Panc1 (cell line): ENCODE results near the gene ADAM11. TPM values are rescaled to one million over a fixed set of nuclear protein-coding genes. Genes with fewer than 3 reads are reported as not detected.
A peak's percentile ranks its signal among the peaks of the same experiment; 100 is the strongest.
"Not testable (repeated sequence)": the region's sequence is repeated elsewhere in the genome, so short reads cannot be mapped to it uniquely, and the experiment has no call there.

ENCODE experiments used
- ATAC-seq: fragments of 200-7000 bp; cut with Tn5 transposase; 2 replicates; pipeline ENCODE4 v1.9.1; 2020; ENCODE audit warnings: mild to moderate bottlenecking, moderate library complexity
- BruUV-seq: library from RNA; stranded (reverse); fragments of 400-500 nt; replicated peaks from 2 replicates; lab custom pipeline; 2021; lab: Mats Ljungman, UMichigan
- CTCF ChIA-PET: fragments of 300-600 bp; sonication (Branson Sonifier 250); formaldehyde crosslinking; loops from one replicate; lab custom pipeline; 2022; ENCODE audit warnings: antibody characterized with exemption; lab: Charles Lee
- POLR2A ChIA-PET: fragments of 300-600 bp; sonication (Branson Sonifier 250); formaldehyde crosslinking; loops from one replicate; lab custom pipeline; 2022; ENCODE audit warnings: antibody characterized with exemption; lab: Charles Lee
- DNase-seq: peaks from one replicate; pipeline ENCODE4 v3.0.0-alpha.2; 2010; ENCODE audit warnings: low read depth, low spot score
- H3K27ac ChIP-seq: 2 replicates; pipeline ENCODE4 v1.5.1; 2011; ENCODE audit warnings: mild to moderate bottlenecking, low read length, inconsistent platforms
- H3K27me3 ChIP-seq: fragments of 200-500 bp; sonication (Bioruptor generic); 2 replicates; pipeline ENCODE4 v1.6.0; 2014; ENCODE audit warnings: low read length, inconsistent platforms; ENCODE audit not compliant: control insufficient read depth, insufficient read depth
- H3K36me3 ChIP-seq: fragments of 200-500 bp; sonication (Bioruptor generic); 2 replicates; pipeline ENCODE4 v1.5.1; 2014; ENCODE audit warnings: inconsistent platforms, mild to moderate bottlenecking, low read length, moderate library complexity; ENCODE audit not compliant: control insufficient read depth, insufficient read depth
- H3K4me1 ChIP-seq: 2 replicates; pipeline ENCODE4 v1.5.1; 2011; ENCODE audit warnings: inconsistent platforms, mild to moderate bottlenecking, low read length, moderate library complexity; ENCODE audit not compliant: control insufficient read depth, insufficient read depth
- H3K4me3 ChIP-seq, 2 experiments: 2 replicates each; pipeline ENCODE4 v1.5.1; 2011 to 2012; ENCODE audit warnings: low read depth in 2 of 2, low read length in 2 of 2, mild to moderate bottlenecking in 2 of 2, inconsistent platforms in 1 of 2, moderate library complexity in 1 of 2
- H3K9me3 ChIP-seq: fragments of 200-500 bp; sonication (Bioruptor generic); 2 replicates; pipeline ENCODE4 v1.5.1; 2014; ENCODE audit warnings: low read depth, mild to moderate bottlenecking, inconsistent platforms, low read length, moderate library complexity; ENCODE audit not compliant: control insufficient read depth, insufficient read depth
- CTCF ChIP-seq: fragments of 450-650 bp; IDR thresholded peaks from 2 replicates; pipeline ENCODE4 v1.5.1; 2017; ENCODE audit warnings: mild to moderate bottlenecking
- POLR2AphosphoS5 ChIP-seq: IDR thresholded peaks from 2 replicates; pipeline ENCODE4 v1.6.1; 2012; ENCODE audit warnings: mild to moderate bottlenecking, low read depth, low read length, moderate library complexity
- REST ChIP-seq, 2 experiments: IDR thresholded peaks; 2 replicates each; pipeline ENCODE4 v1.6.1; 2011 to 2012; ENCODE audit warnings: low read depth in 2 of 2, control low read depth in 1 of 2, low read length in 1 of 2, mild to moderate bottlenecking in 1 of 2, moderate library complexity in 1 of 2; ENCODE audit not compliant: insufficient read depth in 1 of 2
- SIN3A ChIP-seq: IDR thresholded peaks from 2 replicates; pipeline ENCODE4 v1.6.1; 2012; ENCODE audit warnings: low read depth, mild to moderate bottlenecking, low read length, moderate library complexity, borderline replicate concordance; ENCODE audit not compliant: insufficient read depth
- TCF7L2 ChIP-seq: IDR thresholded peaks from 2 replicates; pipeline ENCODE4 v1.6.1; 2011; ENCODE audit warnings: mild to moderate bottlenecking, low read depth, low read length, inconsistent platforms
- in situ Hi-C: cut with HindIII; loops from 2 replicates; pipeline ENCODE4 v1.10.0; 2016; ENCODE audit warnings: low sequenced_read_pairs, low pct_unique_long_range_greater_than_20kb
- intact Hi-C: fragments of 100-400 bp; cut with micrococcal nuclease; formaldehyde crosslinking; loops from one replicate; pipeline ENCODE4 v1.10.0; 2022; ENCODE audit not compliant: unreplicated experiment
- total RNA-seq: library from RNA; stranded (reverse); gene quantifications from one replicate; pipeline ENCODE4 v1.2.1, GENCODE V29; 2021; ENCODE audit not compliant: unreplicated experiment

Gene ADAM11
- total RNA-seq, 1 experiment from 2014 or later = 3.5 TPM

GRCh38 chr17:44807817-44808155 lies 49.0 kb downstream of the ADAM11 start:
- H3K9me3 ChIP-seq = no peaks in the 10 kb centered on the region
- peaks cover 6% of the 10 kb centered on the region for H3K4me1 ChIP-seq
- in situ Hi-C loops (no loop called here), intact Hi-C loops (no loop called here)
- DNase-seq (no peak), ATAC-seq (0 out of 2 replicates have a peak, but pooled peaks have one; percentile 39)
- H3K27ac ChIP-seq = no peak overlapping the region
- no TSS peak for BruUV-seq
- POLR2A ChIA-PET = no interaction called here
- H3K27me3 ChIP-seq = no peaks in the 10 kb centered on the region
- CTCF ChIA-PET = no interaction called here
- peaks cover 14% of the 10 kb centered on the region for H3K36me3 ChIP-seq
- no peak overlapping the region for H3K4me3 ChIP-seq
- TF ChIP-seq TCF7L2 = no peak
- no peak for TF ChIP-seq POLR2AphosphoS5
- TF ChIP-seq CTCF = no peak
- TF ChIP-seq SIN3A = no peak
- TF ChIP-seq REST (IDR thresholded peaks at IDR 0.05; ENCODE audit: insufficient read depth in 1 of 2, low read depth in 2 of 2, low read length in 1 of 2) = no peak

GRCh38 chr17:44808156-44808555 lies 49.4 kb downstream of the ADAM11 start:
- in situ Hi-C loops (no loop called here), intact Hi-C loops (no loop called here)
- no peak overlapping the region for H3K4me3 ChIP-seq
- no peak for TF ChIP-seq CTCF
- TF ChIP-seq SIN3A = no peak
- no peak for TF ChIP-seq POLR2AphosphoS5
- no peak for TF ChIP-seq REST (IDR thresholded peaks at IDR 0.05; ENCODE audit: insufficient read depth in 1 of 2, low read depth in 2 of 2, low read length in 1 of 2)
- no peak for TF ChIP-seq TCF7L2
- H3K9me3 ChIP-seq = no peaks in the 10 kb centered on the region
- no peaks in the 10 kb centered on the region for H3K27me3 ChIP-seq
- H3K4me1 ChIP-seq = peaks cover 6% of the 10 kb centered on the region
- no peak for DNase-seq
- POLR2A ChIA-PET = no interaction called here
- CTCF ChIA-PET = no interaction called here
- no peak for ATAC-seq
- no TSS peak for BruUV-seq
- peaks cover 14% of the 10 kb centered on the region for H3K36me3 ChIP-seq
- H3K27ac ChIP-seq = no peak overlapping the region

GRCh38 chr17:44808656-44809388 lies 50.0 kb downstream of the ADAM11 start:
- CTCF ChIA-PET, H3K27me3 ChIP-seq, H3K27ac ChIP-seq, intact Hi-C loops, H3K4me1 ChIP-seq, BruUV-seq, DNase-seq, H3K4me3 ChIP-seq, in situ Hi-C loops, H3K9me3 ChIP-seq: not testable (repeated sequence)
- POLR2A ChIA-PET = interaction anchor here (0.5 to 0.7 kb wide), 2 partner anchors 13 to 21 kb away, joined by 3 to 5 read pairs; no protein-coding TSS in a partner anchor
- H3K36me3 ChIP-seq = peaks cover 11% of the 10 kb centered on the region
- peak; percentile 58; the same call in 1 of the 2 replicates for ATAC-seq
